Prostate gland (tissue), 2 donors: ENCODE data around the gene EIF4G1.

Experiments used
- POLR2A ChIP-seq: fragments of 450-650 bp; IDR thresholded peaks from one replicate; pipeline ENCODE4 v1.6.1; 2016; ENCODE audit warnings: antibody characterized with exemption, mild to moderate bottlenecking
- POLR2AphosphoS5 ChIP-seq: sonication (generic); formaldehyde crosslinking; IDR thresholded peaks from one replicate; pipeline ENCODE4 v1.6.1; 2017; ENCODE audit warnings: antibody characterized with exemption
- TF ChIP-seq, protein P1 (sequence below), 4 experiments: fragments of 200-600 bp in 2 of 4; fragments of 450-650 bp in 2 of 4; sonication (generic) in 2 of 4; IDR thresholded peaks; 1 replicate in 3 of 4; 2 replicates in 1 of 4; pipeline ENCODE4 v1.5.1; 2016 to 2019; ENCODE audit warnings: antibody characterized with exemption in 4 of 4, mild to moderate bottlenecking in 2 of 4, moderate library complexity in 2 of 4

DNA sequence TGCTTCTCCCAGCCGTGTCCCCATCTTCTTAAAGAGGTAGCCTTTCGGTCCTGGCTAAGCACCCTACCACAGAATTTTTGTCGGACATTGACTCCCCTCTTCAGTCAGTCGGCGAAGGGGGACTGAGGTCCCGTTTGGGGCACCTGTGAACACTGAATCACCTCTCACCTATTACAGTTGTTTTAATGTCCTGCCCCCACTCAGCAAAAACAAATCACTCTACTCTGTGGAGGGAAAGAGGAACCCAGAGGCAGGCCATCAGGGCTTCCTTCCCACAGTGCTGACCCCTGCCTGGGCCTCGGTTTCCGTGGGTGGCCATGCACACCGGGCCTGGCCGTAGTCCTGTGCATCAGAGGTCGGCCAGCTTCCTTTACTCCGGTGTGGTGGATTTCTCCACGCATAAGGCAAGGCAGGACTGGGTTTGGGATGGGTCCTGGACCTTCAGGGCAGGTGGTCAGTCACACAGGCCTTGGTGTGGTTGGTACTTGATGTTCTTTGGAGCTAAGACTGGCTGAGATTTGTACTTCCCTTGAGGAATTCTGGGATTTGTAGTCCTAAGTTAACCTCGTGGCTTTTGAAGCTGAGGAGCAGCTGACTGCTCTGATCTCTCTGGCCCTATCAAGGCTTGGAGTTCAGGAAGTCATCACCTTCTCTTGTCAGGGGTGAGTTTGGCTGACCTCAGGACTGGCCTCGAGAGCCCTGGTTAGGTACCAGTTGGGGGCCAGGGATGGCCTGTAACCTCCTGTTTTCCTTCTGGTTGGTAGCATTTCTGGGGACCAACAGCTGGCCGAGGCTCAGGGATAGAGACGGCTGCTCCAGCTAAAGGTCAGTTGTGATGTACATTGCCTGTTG, 22.4 kb downstream of the EIF4G1 start:
- TF ChIP-seq, protein P1, sequence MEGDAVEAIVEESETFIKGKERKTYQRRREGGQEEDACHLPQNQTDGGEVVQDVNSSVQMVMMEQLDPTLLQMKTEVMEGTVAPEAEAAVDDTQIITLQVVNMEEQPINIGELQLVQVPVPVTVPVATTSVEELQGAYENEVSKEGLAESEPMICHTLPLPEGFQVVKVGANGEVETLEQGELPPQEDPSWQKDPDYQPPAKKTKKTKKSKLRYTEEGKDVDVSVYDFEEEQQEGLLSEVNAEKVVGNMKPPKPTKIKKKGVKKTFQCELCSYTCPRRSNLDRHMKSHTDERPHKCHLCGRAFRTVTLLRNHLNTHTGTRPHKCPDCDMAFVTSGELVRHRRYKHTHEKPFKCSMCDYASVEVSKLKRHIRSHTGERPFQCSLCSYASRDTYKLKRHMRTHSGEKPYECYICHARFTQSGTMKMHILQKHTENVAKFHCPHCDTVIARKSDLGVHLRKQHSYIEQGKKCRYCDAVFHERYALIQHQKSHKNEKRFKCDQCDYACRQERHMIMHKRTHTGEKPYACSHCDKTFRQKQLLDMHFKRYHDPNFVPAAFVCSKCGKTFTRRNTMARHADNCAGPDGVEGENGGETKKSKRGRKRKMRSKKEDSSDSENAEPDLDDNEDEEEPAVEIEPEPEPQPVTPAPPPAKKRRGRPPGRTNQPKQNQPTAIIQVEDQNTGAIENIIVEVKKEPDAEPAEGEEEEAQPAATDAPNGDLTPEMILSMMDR (IDR thresholded peaks at IDR 0.05): no peak
- TF ChIP-seq POLR2A (peak; percentile 10), POLR2AphosphoS5 (peak; percentile 47)
